ENCODE measurements around the gene EMC6.

DNA sequence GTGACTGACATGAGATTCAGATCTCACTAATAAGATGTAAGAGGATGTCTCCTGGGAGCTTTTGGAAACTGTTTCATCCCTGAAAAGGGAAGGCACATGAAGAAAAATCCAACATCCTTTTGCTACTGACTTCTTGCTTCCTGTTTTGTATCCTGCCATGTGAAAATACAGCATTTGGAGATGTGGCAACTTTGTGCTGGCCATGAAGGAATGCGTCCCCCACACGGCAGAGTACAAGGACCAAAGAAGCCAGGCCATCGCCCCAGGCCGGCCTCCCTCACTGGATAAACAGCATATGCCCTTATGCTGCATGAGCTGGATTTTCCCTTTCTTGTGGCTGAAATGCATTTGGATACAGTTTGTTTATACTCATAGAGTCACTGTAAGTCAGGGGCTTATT, 49.6 kb downstream of the EMC6 start:
- TF ChIP-seq, protein P1, sequence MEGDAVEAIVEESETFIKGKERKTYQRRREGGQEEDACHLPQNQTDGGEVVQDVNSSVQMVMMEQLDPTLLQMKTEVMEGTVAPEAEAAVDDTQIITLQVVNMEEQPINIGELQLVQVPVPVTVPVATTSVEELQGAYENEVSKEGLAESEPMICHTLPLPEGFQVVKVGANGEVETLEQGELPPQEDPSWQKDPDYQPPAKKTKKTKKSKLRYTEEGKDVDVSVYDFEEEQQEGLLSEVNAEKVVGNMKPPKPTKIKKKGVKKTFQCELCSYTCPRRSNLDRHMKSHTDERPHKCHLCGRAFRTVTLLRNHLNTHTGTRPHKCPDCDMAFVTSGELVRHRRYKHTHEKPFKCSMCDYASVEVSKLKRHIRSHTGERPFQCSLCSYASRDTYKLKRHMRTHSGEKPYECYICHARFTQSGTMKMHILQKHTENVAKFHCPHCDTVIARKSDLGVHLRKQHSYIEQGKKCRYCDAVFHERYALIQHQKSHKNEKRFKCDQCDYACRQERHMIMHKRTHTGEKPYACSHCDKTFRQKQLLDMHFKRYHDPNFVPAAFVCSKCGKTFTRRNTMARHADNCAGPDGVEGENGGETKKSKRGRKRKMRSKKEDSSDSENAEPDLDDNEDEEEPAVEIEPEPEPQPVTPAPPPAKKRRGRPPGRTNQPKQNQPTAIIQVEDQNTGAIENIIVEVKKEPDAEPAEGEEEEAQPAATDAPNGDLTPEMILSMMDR (IDR thresholded peaks at IDR 0.05) = no peak
- TF ChIP-seq POLR2A (IDR thresholded peaks at IDR 0.05) = no peak
